Astrocyte (in vitro differentiated cells and primary cell): Measurements from ENCODE around the gene DUSP28.

Experiments
- CTCF ChIP-seq: IDR thresholded peaks from 2 replicates; pipeline ENCODE4 v1.5.1; 2011; ENCODE audit warnings: low read depth, mild to moderate bottlenecking, inconsistent platforms, low read length, moderate library complexity; ENCODE audit not compliant: insufficient read depth
- EZH2 ChIP-seq: IDR thresholded peaks from 2 replicates; pipeline ENCODE4 v1.6.1; 2012; ENCODE audit warnings: mild to moderate bottlenecking, low read length, inconsistent platforms; ENCODE audit not compliant: insufficient read depth

- TF ChIP-seq CTCF (no peak), EZH2 (no peak)
Observed at GRCh38 chr2:240597054-240597418, 36.9 kb downstream of the DUSP28 start.
